Parathyroid adenoma (tissue), 2 donors: ENCODE results near the gene MAGI2.

Experiments
- H2AFZ ChIP-seq: fragments of 300-600 bp; sonication (generic); one replicate; pipeline ENCODE4 v1.7.0; 2017; ENCODE audit warnings: antibody characterized with exemption, mild to moderate bottlenecking
- H3K27ac ChIP-seq: fragments of 300-600 bp; sonication (generic); one replicate; pipeline ENCODE4 v1.7.0; 2017
- H3K27me3 ChIP-seq: fragments of 300-600 bp; sonication (generic); one replicate; pipeline ENCODE4 v1.7.0; 2017; ENCODE audit warnings: low read length; ENCODE audit not compliant: control insufficient read depth, insufficient read depth
- H3K36me3 ChIP-seq: fragments of 300-600 bp; sonication (generic); one replicate; pipeline ENCODE4 v1.7.0; 2017; ENCODE audit warnings: low read length; ENCODE audit not compliant: control insufficient read depth, insufficient read depth
- H3K4me1 ChIP-seq: fragments of 300-600 bp; sonication (generic); one replicate; pipeline ENCODE4 v1.7.0; 2017; ENCODE audit warnings: control low read depth
- H3K4me2 ChIP-seq: fragments of 300-600 bp; sonication (generic); one replicate; pipeline ENCODE4 v1.7.0; 2017; ENCODE audit warnings: low read length
- H3K4me3 ChIP-seq: fragments of 300-600 bp; sonication (generic); one replicate; pipeline ENCODE4 v1.7.0; 2017; ENCODE audit warnings: low read depth, low read length
- H3K79me2 ChIP-seq: fragments of 300-600 bp; sonication (generic); one replicate; pipeline ENCODE4 v1.7.0; 2017; ENCODE audit warnings: control low read depth
- H3K9ac ChIP-seq: fragments of 300-600 bp; sonication (generic); one replicate; pipeline ENCODE4 v1.7.0; 2017; ENCODE audit warnings: mild to moderate bottlenecking
- H3K9me3 ChIP-seq: fragments of 300-600 bp; sonication (generic); one replicate; pipeline ENCODE4 v1.7.0; 2017; ENCODE audit warnings: low read length; ENCODE audit not compliant: control insufficient read depth
- CTCF ChIP-seq: fragments of 300-600 bp; sonication (generic); IDR thresholded peaks from one replicate; pipeline ENCODE4 v1.7.0; 2017; ENCODE audit warnings: antibody characterized with exemption, mild to moderate bottlenecking
- donor health status: primary hyperparathyroidism.

The MAGI2 gene

GRCh38 chr7:79403451-79403850, 50.0 kb downstream of the MAGI2 start:
- no peak for TF ChIP-seq CTCF
- Histone ChIP-seq H3K27ac (no peak overlapping the region), H3K4me3 (no peak overlapping the region), H3K36me3 (no peaks in the 10 kb centered on the region), H3K9ac (no peak overlapping the region), H3K4me2 (no peak overlapping the region), H3K4me1 (no peaks in the 10 kb centered on the region), H2AFZ (no peak overlapping the region), H3K27me3 (no peaks in the 10 kb centered on the region), H3K79me2 (no peaks in the 10 kb centered on the region), H3K9me3 (no peaks in the 10 kb centered on the region)

DNA sequence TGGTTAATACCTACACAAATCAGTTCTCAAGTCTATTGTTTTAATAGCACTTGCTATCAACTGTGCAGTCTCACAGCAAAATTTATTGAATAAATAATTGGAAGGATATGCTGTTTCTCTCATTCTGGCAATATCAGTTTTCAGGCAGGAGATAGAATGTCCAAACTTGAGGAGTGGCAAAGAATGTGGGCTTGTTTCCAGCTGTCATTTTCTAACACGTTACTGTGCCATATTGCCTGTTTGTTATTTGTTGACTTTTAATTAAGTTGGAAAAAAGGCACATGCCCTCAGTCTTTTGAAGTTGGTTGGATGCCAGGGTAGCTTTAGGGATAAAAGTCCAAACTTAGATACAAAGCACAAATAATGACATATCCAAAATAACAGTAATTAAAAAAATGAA, 52.2 kb downstream of the MAGI2 start:
- Histone ChIP-seq H3K4me2 (no peak overlapping the region), H3K4me3 (no peak overlapping the region), H3K36me3 (no peaks in the 10 kb centered on the region), H3K9me3 (no peaks in the 10 kb centered on the region), H3K27me3 (no peaks in the 10 kb centered on the region), H3K9ac (no peak overlapping the region), H3K27ac (no peak overlapping the region), H3K4me1 (no peaks in the 10 kb centered on the region), H3K79me2 (no peaks in the 10 kb centered on the region), H2AFZ (no peak overlapping the region)
- no peak for TF ChIP-seq CTCF

DNA sequence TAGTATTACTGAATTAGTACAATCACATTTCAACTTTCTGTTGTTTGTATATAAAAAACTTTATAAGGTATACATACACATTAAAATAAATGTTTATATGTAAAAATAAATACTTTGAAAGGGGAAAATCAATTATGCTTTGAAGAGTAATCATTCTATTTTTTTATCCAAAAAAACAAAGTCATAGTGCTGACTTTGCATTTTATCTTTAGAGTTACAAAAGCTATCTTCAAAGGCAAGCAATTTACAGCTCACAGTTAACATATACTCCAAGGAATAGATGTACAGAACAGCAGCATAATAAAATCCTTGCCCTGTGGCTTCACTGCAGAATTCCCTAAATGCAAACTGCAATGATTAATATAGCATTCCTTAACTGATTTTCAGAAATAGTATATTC, 53.2 kb downstream of the MAGI2 start:
- Histone ChIP-seq H3K4me2 (no peak overlapping the region), H3K4me3 (no peak overlapping the region), H3K27me3 (no peaks in the 10 kb centered on the region), H3K27ac (no peak overlapping the region), H3K36me3 (no peaks in the 10 kb centered on the region), H3K9me3 (no peaks in the 10 kb centered on the region), H3K4me1 (no peaks in the 10 kb centered on the region), H3K9ac (no peak overlapping the region), H3K79me2 (no peaks in the 10 kb centered on the region), H2AFZ (no peak overlapping the region)
- no peak for TF ChIP-seq CTCF

DNA sequence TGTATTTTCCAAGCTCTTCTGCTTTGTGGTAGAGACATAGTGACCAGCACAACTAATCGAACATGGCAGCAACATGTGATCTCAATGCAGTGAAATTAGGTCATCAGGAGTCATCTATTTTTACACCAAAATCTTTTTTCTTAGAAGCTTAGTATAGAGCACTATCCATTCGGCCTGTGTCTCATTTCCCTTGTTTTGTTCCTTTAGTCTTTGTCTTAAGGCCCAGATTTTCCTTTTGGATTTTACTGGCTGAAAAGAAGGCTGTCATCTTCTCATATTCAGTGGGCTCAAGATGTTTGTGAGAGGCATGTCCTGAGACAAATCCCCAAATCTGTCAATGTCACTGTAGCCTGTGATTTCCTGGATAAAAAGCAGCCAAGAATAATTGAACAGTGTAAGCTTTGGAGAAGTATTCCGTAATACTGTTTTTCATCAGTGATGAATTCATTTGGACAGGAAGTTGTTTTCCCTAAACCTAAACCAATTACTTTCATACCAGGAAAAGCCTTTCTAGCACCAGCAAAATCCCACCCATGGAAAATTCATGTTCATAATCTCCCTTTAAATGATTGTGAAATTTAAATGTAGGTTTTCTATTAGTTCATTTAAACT, 55.2 kb downstream of the MAGI2 start:
- no peak for TF ChIP-seq CTCF

DNA sequence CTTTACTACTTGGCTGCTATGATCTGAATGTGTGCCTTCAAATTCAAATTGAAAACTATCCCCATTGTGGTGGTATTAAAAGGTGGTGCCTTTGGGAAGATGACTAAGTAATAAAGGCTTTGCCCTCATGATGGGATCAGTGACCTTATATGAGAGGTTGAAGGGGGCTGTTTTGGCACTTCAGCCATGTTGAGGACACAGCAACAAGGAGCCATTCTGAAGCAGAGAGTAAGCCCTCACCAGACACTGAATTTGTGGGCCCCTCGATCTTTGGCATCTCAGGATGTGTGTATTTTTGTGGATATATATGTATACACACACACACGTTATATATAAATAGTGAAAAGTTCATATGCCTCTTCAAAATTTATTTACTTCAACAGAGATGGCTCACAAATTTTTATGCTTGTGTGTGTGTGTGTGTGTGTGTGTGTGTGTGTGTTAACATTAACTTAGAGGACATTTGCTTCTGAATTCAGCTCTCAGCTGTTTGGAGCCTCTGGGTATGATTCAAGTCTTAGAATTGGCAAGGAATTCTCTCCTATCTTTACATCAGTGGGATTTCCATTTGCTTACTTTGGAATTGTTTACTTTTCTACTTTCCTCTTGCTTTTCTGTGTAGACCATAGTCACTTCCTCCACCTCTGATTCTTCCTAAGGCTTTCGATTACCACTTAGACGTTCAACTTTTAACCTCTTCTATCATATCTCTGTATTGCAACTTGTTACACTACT, 66.6 kb downstream of the MAGI2 start:
- Histone ChIP-seq H3K4me3 (no peak overlapping the region), H3K4me2 (no peak overlapping the region), H3K27me3 (no peaks in the 10 kb centered on the region), H3K79me2 (no peaks in the 10 kb centered on the region), H3K9ac (no peak overlapping the region), H3K36me3 (no peaks in the 10 kb centered on the region), H3K27ac (no peak overlapping the region), H2AFZ (no peak overlapping the region), H3K9me3 (no peaks in the 10 kb centered on the region), H3K4me1 (no peaks in the 10 kb centered on the region)
- TF ChIP-seq CTCF = no peak

More for the DNA sequence above, 55.2 kb downstream of the MAGI2 start:
- Histone ChIP-seq H3K4me1 (no peaks in the 10 kb centered on the region), H3K36me3 (no peaks in the 10 kb centered on the region), H3K4me3 (no peak overlapping the region), H3K4me2 (no peak overlapping the region), H3K27me3 (no peaks in the 10 kb centered on the region), H3K79me2 (no peaks in the 10 kb centered on the region), H3K27ac (no peak overlapping the region), H3K9me3 (no peaks in the 10 kb centered on the region), H2AFZ (no peak overlapping the region), H3K9ac (no peak overlapping the region)
